Tibial artery (tissue), 4 donors: ENCODE measurements around the gene GDF7.

Source experiments
- DNase-seq, 2 donors: peaks; one replicate each; pipeline ENCODE4 v3.0.0-alpha.2; 2019
- H3K27ac ChIP-seq, 2 donors: fragments of 200-600 bp; sonication (generic) in 1 of 2; 1 replicate in 1 of 2; 2 replicates in 1 of 2; pipeline ENCODE4 v1.5.1; 2018 to 2019; ENCODE audit warnings: mild to moderate bottlenecking in 1 of 2
- H3K27me3 ChIP-seq, 2 donors: fragments of 200-600 bp; sonication (generic) in 1 of 2; one replicate each; pipeline versions ENCODE4 v1.5.1 to v1.6.0; 2016 to 2019
- H3K36me3 ChIP-seq, 3 donors: fragments of 200-600 bp; sonication (generic) in 2 of 3; one replicate each; pipeline ENCODE4 v1.5.1; 2016 to 2019; ENCODE audit warnings: mild to moderate bottlenecking in 2 of 3
- H3K4me1 ChIP-seq, 4 donors: fragments of 200-600 bp; sonication (generic) in 2 of 4; 1 replicate in 3 of 4; 2 replicates in 1 of 4; pipeline ENCODE4 v1.5.1; 2016 to 2019
- H3K4me3 ChIP-seq, 2 donors: fragments of 200-600 bp; sonication (generic) in 1 of 2; 1 replicate in 1 of 2; 2 replicates in 1 of 2; pipeline ENCODE4 v1.5.1; 2018 to 2019; ENCODE audit warnings: mild to moderate bottlenecking in 2 of 2
- H3K9me3 ChIP-seq, 3 donors: fragments of 200-600 bp; sonication (generic) in 1 of 3; one replicate each; pipeline ENCODE4 v1.5.1; 2016 to 2019
- CTCF ChIP-seq, 2 experiments: fragments of 200-600 bp in 1 of 2; fragments of 450-650 bp in 1 of 2; IDR thresholded peaks; one replicate each; pipeline ENCODE4 v1.5.1; 2017 to 2019; ENCODE audit warnings: antibody characterized with exemption in 2 of 2, mild to moderate bottlenecking in 1 of 2, moderate library complexity in 1 of 2
- intact Hi-C: fragments of 100-400 bp; cut with DNase I; formaldehyde crosslinking; loops from one replicate; pipeline ENCODE4 v1.15.0; 2023; ENCODE audit warnings: low total_unique reads

GDF7 gene

GRCh38 chr2:20634507-20635112, 32.3 kb upstream of the GDF7 start:
- peak in 1 of 2 donors; percentile 84 for DNase-seq
- peaks cover 0 to 80% (median 50%) of the 10 kb centered on the region in 4 donors for H3K4me1 ChIP-seq
- no peak for TF ChIP-seq CTCF (IDR thresholded peaks at IDR 0.05)
- peak overlapping the region; percentile 95 to 98 for H3K27ac ChIP-seq
- no peak overlapping the region for H3K4me3 ChIP-seq
- H3K27me3 ChIP-seq, result no peaks in the 10 kb centered on the region
- H3K36me3 ChIP-seq, result peaks cover 0 to 36% (median 7%) of the 10 kb centered on the region in 3 donors
- H3K9me3 ChIP-seq, result no peaks in the 10 kb centered on the region
- intact Hi-C loops, result loop anchor here (2.0 kb wide), 1 partner anchor 16 kb away; no protein-coding TSS in a partner anchor

DNA sequence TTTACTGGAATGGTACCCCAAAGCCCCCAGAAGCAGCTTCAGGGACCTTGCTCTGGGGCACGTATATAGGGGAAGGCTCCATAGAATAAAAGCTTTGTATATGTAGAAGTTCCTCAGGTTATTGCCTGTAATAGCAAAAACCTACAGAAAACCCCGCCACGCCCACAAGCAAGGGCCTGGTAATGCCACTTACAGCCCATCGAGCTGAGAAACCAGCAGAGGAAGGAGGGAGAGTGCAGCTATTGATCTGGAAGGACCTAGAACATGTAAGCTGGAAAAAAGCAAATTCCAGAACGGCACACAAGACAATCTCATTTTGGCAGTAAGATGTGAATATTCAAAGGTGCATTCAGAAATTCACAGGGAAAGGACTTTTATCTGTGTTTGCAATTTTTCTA, 31.8 kb upstream of the GDF7 start:
- TF ChIP-seq CTCF (IDR thresholded peaks at IDR 0.05), result no peak
- intact Hi-C loops, result loop anchor here (2.0 kb wide), 1 partner anchor 16 kb away; no protein-coding TSS in a partner anchor

DNA sequence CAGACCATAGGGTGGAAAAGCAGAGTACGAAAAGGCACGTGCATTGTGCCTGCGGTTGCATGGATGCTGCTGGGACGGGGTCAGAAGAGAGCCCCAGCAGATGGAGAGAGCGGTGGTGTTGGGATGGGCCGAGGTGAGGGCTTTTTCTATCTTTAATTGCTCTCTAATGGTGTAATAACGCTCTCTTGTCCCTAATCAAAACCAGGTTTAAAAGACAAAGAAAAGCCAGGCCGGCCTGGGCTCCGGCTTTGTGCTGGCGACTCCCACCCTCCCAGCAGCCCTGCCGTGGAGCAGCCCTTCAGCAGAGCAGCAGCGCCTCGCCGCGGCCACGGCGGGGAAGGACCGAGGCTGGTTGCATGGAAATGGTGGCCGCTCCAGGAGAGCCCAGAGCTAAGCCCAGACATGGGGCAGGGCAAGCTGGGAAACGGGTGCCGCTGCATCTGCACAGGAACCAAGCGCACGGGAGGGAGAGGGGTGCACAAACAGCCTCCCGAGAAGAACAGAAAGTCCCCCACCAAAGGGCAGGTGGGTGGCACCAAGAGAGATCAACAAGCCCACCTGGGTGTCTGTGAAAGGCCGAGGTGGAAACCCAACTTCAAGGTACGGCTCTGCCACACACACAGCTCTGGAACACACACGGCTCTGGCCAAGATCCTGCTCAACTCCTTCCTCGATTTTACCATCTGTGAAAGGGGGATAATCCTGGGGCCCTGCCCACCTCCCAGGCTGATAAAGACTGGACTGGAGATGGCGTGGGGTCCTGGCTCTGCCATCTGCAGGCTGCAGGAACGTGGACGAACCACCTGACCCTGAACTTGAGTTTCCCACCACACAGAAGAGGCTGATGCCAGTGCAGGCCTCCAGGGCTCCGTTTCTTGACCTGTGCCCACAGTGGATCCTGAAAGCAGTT, 31.0 kb upstream of the GDF7 start:
- DNase-seq, result peak; percentile 90 to 95
- H3K9me3 ChIP-seq, result no peaks in the 10 kb centered on the region
- no peaks in the 10 kb centered on the region for H3K27me3 ChIP-seq
- intact Hi-C loops, result loop anchor here (2.0 kb wide), 2 partner anchors 17 to 193 kb away; no protein-coding TSS in a partner anchor
- H3K36me3 ChIP-seq, result peaks cover 5 to 42% (median 9%) of the 10 kb centered on the region in 3 donors
- peak overlapping the region; percentile 95 to 98 for H3K27ac ChIP-seq
- peak; percentile 96 for TF ChIP-seq CTCF (IDR thresholded peaks at IDR 0.05)
- peak overlapping the region in 1 of 2 donors; percentile 30 for H3K4me3 ChIP-seq
- peaks cover 0 to 84% (median 57%) of the 10 kb centered on the region in 4 donors for H3K4me1 ChIP-seq

More for the DNA sequence above, 31.8 kb upstream of the GDF7 start:
- Histone ChIP-seq H3K36me3 (peaks cover 0 to 37% (median 4%) of the 10 kb centered on the region in 3 donors), H3K4me3 (no peak overlapping the region), H3K27me3 (no peaks in the 10 kb centered on the region), H3K27ac (peak overlapping the region; percentile 95 to 98), H3K9me3 (no peaks in the 10 kb centered on the region), H3K4me1 (peaks cover 0 to 81% (median 50%) of the 10 kb centered on the region in 4 donors)
- peak in 1 of 2 donors; percentile 60 for DNase-seq

GRCh38 chr2:20637147-20637546, 29.8 kb upstream of the GDF7 start:
- peaks cover 3 to 91% (median 68%) of the 10 kb centered on the region in 4 donors for H3K4me1 ChIP-seq
- H3K27me3 ChIP-seq, result no peaks in the 10 kb centered on the region
- no peak for TF ChIP-seq CTCF (IDR thresholded peaks at IDR 0.05)
- H3K36me3 ChIP-seq, result peaks cover 5 to 38% (median 9%) of the 10 kb centered on the region in 3 donors
- H3K4me3 ChIP-seq, result no peak overlapping the region
- H3K9me3 ChIP-seq, result no peaks in the 10 kb centered on the region
- peak overlapping the region; percentile 95 to 98 for H3K27ac ChIP-seq
- intact Hi-C loops, result loop anchor here (2.0 kb wide), 1 partner anchor 194 kb away; no protein-coding TSS in a partner anchor
- peak; percentile 83 to 96 for DNase-seq

GRCh38 chr2:20638014-20638413, 28.9 kb upstream of the GDF7 start:
- DNase-seq, result no peak
- Histone ChIP-seq H3K36me3 (peaks cover 5 to 37% (median 12%) of the 10 kb centered on the region in 3 donors), H3K27ac (peak overlapping the region; percentile 95 to 98), H3K4me3 (no peak overlapping the region), H3K27me3 (no peaks in the 10 kb centered on the region), H3K4me1 (peaks cover 3 to 98% (median 73%) of the 10 kb centered on the region in 4 donors), H3K9me3 (no peaks in the 10 kb centered on the region)
- no peak for TF ChIP-seq CTCF (IDR thresholded peaks at IDR 0.05)
- intact Hi-C loops, result no loop called here
